ENCODE measurements around the gene GATB.

GATB gene

GRCh38 chr4:151675411-151675971, 85.3 kb downstream of the GATB start:
- FAIRE-seq: no peak
- no peak for DNase-seq (ENCODE audit: low spot score)

- FAIRE-seq (no peak), DNase-seq (ENCODE audit: low spot score) (no peak)
Observed at GRCh38 chr4:151674804-151675391, 85.9 kb downstream of the GATB start.

- DNase-seq (ENCODE audit: low spot score) (no peak), FAIRE-seq (no peak)
Observed at GRCh38 chr4:151673908-151674520, 86.8 kb downstream of the GATB start.

GRCh38 chr4:151672996-151673395, 87.8 kb downstream of the GATB start:
- FAIRE-seq (no peak), DNase-seq (ENCODE audit: low spot score) (no peak)

GRCh38 chr4:151671541-151672059, 89.2 kb downstream of the GATB start:
- FAIRE-seq (no peak), DNase-seq (ENCODE audit: low spot score) (no peak)

GRCh38 chr4:151670843-151671242, 90.0 kb downstream of the GATB start:
- no peak for DNase-seq (ENCODE audit: low spot score)
- no peak for FAIRE-seq

- FAIRE-seq (no peak), DNase-seq (ENCODE audit: low spot score) (no peak)
Observed at GRCh38 chr4:151669990-151670389, 90.8 kb downstream of the GATB start.

- FAIRE-seq: no peak
Observed at GRCh38 chr4:151668689-151669402, 92.0 kb downstream of the GATB start.

GRCh38 chr4:151667666-151668065, 93.1 kb downstream of the GATB start:
- DNase-seq (ENCODE audit: low spot score) (no peak), FAIRE-seq (no peak)

More at GRCh38 chr4:151668689-151669402, 92.0 kb downstream of the GATB start:
- no peak for DNase-seq (ENCODE audit: low spot score)

- no peak for DNase-seq (ENCODE audit: low spot score)
- no peak for FAIRE-seq
Observed at GRCh38 chr4:151667048-151667447, 93.8 kb downstream of the GATB start.

GRCh38 chr4:151666501-151666900, 94.3 kb downstream of the GATB start:
- FAIRE-seq: no peak
- no peak for DNase-seq (ENCODE audit: low spot score)

GRCh38 chr4:151665785-151666127, 95.1 kb downstream of the GATB start:
- no peak for DNase-seq (ENCODE audit: low spot score)

GRCh38 chr4:151665022-151665784, 95.6 kb downstream of the GATB start:
- FAIRE-seq (no peak), DNase-seq (ENCODE audit: low spot score) (no peak)

More at GRCh38 chr4:151665785-151666127, 95.1 kb downstream of the GATB start:
- FAIRE-seq: no peak

- no peak for FAIRE-seq
- no peak for DNase-seq (ENCODE audit: low spot score)
Observed at GRCh38 chr4:151664289-151664688, 96.5 kb downstream of the GATB start.

GRCh38 chr4:151663109-151663508, 97.7 kb downstream of the GATB start:
- FAIRE-seq (no peak), DNase-seq (ENCODE audit: low spot score) (no peak)

- no peak for FAIRE-seq
Observed at GRCh38 chr4:151661873-151662272, 98.9 kb downstream of the GATB start.

GRCh38 chr4:151660676-151661075, 100.1 kb downstream of the GATB start:
- no peak for DNase-seq (ENCODE audit: low spot score)
- FAIRE-seq: no peak

More at GRCh38 chr4:151661873-151662272, 98.9 kb downstream of the GATB start:
- DNase-seq (ENCODE audit: low spot score): no peak

GRCh38 chr4:151659601-151660364, 101.0 kb downstream of the GATB start:
- FAIRE-seq (no peak), DNase-seq (ENCODE audit: low spot score) (no peak)

GRCh38 chr4:151658959-151659600, 101.7 kb downstream of the GATB start:
- FAIRE-seq: no peak

GRCh38 chr4:151657896-151658295, 102.9 kb downstream of the GATB start:
- FAIRE-seq (no peak), DNase-seq (ENCODE audit: low spot score) (no peak)

More at GRCh38 chr4:151658959-151659600, 101.7 kb downstream of the GATB start:
- DNase-seq (ENCODE audit: low spot score): peak; percentile 6
